ENCODE measurements around the gene GPR25. TPM values are rescaled to one million over a fixed set of nuclear protein-coding genes. Genes with fewer than 3 reads are reported as not detected.

Gene GPR25
- not detected in 2 replicates for total RNA-seq (2014; rRNA removed; shearing (Covaris generic))
- polyA plus RNA-seq (2014; cell fraction: nucleus; rRNA removed): not detected in 2 replicates

DNA sequence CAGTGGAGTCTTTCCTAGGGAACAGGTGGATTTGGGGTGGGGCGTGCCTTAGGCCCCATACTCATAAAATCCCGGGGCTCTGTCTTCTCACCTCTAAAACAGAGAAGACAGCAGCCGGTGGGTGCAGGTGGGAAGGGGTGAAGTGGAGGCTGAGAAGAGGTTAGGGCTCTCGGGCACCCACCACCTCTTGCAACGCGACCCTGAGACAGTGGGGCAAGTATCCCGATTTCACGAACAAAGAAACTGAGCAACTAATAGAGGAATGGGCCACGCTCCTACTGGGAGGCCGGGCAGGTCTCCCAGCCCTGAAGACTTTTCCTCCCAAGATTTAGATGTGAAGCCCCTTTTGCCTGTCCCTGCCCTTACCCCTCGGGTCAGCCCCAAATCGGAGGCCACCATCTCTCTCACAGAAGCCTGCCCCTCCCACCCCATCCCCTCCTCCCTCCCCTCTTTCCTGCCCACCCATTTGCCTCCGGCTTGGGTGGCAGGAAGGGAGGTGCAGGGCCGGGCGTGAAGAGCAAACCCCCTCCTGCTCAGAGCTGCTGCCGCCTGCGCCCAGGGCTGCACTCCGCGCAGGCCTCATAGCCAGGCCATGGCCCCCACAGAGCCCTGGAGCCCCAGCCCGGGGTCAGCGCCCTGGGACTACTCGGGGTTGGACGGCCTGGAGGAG is at the start of gene GPR25:
GPR25 (plus strand) TSS at position 536 of the 670 bp plus-strand sequence; CDS start at position 593, 57 bp downstream.
- DNase-seq (ENCODE audit: extremely low read depth, low read depth): no peak

DNA sequence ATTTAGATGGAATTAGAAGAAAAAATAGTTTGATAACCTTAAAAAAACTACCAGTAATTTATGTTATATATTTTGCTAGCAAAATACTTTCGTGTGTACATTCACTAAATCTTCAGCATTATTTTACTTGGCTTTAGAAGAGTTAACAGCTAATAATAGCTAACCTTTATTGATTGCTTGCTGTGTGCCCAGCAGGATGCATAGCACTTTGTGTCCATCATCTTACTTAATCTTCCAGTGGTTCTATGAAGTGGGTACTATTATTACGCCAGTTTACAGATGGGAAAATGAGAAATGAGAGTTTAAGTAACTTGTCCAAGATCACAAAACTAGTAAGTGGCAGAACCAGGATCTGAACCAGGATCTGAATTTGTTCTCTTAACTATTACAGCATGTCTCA is 41.7 kb upstream of the GPR25 start:
- no peak for DNase-seq (ENCODE audit: extremely low read depth, low read depth)

GRCh38 chr1:200834383-200834782 is 38.4 kb upstream of the GPR25 start:
- DNase-seq (ENCODE audit: extremely low read depth, low read depth): no peak

DNA sequence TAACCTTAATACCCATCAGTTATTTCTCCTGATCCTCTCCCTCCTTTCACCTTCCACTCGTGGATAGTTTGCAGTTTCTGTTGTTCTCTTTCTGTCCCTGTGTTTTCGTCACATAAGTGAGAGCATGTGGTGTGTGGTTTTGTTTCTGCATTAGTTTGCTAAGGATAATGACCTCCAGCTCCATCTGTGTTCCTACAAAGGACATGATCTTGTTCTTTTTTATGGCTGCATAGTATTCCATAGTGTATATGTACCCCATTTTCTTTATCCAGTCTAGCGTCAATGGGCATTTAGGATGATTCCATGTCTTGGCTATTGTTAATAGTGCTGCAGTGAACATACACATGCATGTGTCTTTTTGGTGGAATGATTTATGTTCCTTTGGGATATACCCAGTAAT is 36.6 kb upstream of the GPR25 start:
- DNase-seq (ENCODE audit: extremely low read depth, low read depth): no peak

GRCh38 chr1:200837931-200838571 is 34.7 kb upstream of the GPR25 start:
- DNase-seq (ENCODE audit: extremely low read depth, low read depth): peak; percentile 11

DNA sequence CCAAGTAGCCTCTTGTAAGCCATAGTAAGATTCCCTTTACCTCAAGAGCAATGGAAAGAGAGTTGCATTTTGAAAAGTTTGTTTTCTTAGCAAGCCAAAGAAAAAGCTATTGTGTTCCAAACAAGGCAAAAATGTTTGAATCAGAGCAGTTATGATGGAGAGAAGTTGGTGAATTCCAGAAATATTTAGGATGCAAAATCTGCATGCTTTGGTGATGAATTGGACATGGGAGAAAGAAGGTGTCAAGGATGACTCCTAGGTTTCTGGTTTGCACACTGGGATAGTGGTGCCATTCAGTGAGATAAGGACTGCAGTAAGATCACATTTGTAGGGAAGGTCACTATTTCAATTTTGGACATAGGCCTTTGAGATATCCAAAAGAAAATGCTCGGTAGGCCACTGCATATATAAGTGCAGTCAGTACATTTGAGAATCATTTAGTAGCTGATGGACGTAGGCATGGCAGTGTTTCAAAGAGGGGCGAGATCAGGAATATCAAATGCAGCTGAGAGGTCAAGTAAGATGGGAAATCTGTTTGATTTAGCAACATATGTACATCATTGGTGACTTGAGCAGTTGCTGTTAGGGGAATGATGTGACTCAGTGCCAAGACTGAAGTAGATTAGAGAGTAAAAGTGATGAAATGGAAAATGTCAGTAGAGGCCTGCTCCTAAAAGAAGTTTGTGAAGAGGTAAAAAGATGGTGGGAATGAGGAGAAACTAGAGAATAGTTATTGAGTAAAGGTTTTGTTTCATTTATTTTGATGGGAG is 33.9 kb upstream of the GPR25 start:
- DNase-seq (ENCODE audit: extremely low read depth, low read depth): no peak

DNA sequence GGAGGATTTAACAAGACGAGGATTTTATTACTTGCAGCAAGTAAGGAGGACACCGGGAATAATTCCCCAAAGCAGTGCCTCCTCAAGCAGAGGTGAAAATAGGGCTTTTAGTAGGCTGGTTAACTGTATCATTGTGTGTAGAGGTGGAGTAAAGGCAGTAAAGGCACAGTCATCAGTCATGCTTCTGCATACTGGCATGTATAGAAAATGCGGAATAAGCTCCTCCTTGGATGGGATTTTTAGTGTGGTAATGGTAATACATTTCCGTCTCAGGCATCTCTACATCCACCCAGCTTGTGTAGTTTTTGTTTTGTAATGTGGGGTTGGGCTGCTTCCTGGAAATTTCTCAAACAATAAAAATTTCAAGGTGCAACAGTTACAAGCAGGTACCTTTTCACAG is 27.4 kb upstream of the GPR25 start:
- DNase-seq (ENCODE audit: extremely low read depth, low read depth): no peak

DNA sequence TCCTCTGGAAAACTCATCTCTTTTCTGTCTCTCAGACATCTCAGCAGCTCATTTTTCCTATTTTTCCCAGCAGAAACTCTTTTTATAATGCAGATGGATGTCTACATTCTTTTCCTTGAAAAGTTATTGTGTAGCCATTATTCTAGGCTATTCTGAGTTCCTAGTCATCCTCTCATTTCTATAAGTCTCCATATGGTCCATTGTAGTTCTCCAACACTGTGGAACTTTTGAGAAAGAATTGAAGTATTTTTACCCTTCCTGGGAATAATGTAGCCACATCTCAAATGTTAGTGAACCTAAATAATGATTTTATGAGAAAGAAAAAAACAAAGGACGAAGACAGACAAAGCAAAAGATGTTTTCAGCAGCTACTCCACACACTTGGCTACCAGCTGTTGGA is 26.4 kb upstream of the GPR25 start:
- no peak for DNase-seq (ENCODE audit: extremely low read depth, low read depth)

GRCh38 chr1:200849430-200849829 is 23.4 kb upstream of the GPR25 start:
- DNase-seq (ENCODE audit: extremely low read depth, low read depth): no peak

DNA sequence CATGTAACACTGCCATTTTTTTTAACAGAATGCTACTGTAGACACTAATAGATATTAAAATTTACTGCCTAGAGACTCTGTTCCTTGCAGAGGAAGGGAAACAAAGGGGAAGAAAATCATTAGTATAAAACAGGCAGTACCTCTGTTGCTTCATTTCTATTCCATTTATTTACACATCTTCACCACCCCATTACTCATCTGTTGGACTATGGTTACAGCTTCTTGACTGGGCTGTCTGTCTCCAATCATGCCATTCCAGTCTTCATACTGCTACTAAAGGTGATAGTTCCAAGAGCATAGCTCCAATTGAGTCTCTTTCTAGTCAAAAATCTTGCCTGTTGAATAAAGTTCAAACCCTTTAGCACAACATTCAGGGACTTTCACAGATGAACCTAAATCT is 22.2 kb upstream of the GPR25 start:
- DNase-seq (ENCODE audit: extremely low read depth, low read depth): no peak

- no peak for DNase-seq (ENCODE audit: extremely low read depth, low read depth)
Measured at GRCh38 chr1:200856716-200857357, 15.9 kb upstream of the GPR25 start.

GRCh38 chr1:200857804-200858203 is 15.0 kb upstream of the GPR25 start:
- no peak for DNase-seq (ENCODE audit: extremely low read depth, low read depth)

DNA sequence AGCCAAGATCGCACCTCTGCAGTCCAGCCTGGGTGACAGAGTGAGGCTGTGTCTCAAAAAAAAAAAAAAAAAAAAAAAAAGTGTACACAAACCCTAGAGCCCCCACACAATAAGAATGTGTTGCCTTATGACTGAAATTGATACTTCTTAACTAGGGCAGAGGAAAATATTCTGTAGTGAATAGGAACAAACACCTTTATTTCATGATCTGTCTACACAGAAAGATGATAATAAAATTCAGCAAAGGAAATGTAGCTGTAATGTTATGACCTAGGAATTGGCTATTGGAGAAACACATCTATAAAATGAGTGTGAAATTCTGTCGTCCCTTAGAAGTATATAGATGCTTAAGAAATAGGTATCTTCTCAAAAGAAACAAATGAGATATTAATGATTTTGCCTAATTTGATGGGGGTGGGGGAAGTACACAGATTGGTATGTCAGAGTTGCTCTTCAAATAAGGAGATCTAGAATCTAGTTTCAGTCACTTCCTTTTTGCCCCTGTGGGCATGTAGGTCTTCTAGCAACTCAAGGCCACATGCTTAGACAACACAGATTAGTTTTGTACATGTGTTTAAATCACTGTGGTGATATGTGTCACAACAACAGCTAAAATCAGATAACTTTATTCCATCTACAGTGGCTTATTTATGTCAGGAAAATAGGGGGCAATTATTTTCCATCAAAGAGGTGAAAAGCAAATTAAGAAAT is 10.7 kb upstream of the GPR25 start:
- no peak for DNase-seq (ENCODE audit: extremely low read depth, low read depth)

DNA sequence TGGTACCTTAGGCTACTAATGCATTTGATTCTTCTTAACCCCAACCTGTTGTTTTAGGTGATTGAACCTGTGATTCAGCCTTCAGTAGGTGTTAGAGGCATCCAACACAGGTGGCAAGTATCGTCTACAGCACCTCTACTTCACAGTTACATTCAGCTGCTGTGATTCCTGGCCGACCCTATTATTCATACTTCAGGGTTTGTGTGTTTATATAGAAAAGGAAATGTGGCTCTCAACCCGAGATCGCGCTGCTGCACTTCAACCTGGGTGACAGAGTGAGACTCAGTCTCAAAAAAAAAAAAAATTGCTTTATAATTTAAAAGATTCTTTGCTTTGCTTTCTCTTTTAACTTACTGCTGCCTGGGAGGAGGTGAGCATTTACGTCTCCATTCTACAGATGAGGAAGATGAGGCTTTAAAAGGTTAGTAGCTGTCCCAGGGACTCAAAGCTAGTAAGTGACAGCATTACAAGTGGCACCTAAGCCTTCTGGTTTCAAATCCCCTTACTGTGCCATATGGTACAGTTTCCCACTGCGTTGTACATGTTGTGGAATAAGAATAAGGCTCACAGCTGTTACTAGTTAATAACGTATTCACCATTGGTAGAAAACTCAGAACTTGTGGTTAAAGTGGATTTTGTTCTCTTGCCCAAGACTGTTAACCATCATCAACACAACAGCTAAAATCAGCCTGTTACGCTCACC is 9.9 kb upstream of the GPR25 start:
- no peak for DNase-seq (ENCODE audit: extremely low read depth, low read depth)

- no peak for DNase-seq (ENCODE audit: extremely low read depth, low read depth)
Measured at GRCh38 chr1:200866116-200866515, 6.7 kb upstream of the GPR25 start.

DNA sequence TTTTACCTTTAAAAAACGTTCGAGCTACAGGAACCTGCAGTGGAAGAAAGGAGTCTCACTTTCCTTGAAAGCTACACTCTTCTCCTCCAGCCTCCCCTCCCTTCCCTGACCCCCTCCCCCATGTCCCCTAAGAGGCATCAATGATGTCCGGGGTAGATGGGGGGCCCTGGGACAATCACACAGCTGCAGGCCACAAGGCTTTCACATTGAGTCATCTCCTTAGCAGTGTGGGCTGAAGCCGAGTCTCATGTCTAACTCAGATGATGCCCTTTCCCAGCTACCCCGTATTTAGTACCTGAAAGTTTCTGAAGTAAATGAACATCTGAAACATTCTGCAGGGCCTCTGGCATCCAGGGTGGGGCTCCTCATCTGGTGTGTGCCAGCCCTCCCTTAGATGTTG is 6.3 kb upstream of the GPR25 start:
- DNase-seq (ENCODE audit: extremely low read depth, low read depth): no peak

DNA sequence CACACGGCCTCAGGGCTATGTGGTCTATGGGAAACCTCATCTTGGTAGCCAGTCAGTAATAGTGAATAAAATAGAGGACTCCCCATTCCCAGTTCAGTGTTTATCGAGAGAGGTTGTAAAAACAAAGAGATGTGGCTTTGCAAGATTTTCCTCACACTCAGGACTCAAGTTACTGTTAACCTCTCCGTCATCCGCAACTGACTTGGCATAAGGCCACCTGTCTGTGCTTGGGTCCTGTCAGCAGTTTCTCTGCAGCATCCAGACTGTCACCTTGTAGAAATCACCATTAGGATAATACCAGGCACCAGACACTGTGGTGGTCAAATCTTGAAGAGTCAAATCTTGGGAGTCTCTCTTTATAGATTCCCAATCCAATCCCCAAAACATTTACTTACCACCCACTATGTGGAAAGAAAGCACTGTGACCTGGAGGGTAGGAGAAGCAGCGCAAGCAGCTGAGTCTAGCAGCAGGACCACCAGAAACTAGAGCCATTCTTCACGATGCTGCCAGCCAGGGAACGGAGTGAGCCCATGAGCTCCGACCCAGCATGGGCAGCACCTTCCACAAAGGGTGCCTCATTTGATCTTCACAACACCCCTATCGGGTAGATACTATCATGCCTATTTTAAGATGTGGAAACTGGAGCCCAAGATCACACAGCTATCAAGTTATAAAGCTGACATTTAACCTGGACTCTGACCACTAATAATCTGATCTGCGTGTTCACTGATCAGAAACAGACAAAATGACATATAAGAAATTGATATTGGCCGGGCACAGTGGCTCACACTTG is 5.6 kb upstream of the GPR25 start:
- DNase-seq (ENCODE audit: extremely low read depth, low read depth): no peak

DNA sequence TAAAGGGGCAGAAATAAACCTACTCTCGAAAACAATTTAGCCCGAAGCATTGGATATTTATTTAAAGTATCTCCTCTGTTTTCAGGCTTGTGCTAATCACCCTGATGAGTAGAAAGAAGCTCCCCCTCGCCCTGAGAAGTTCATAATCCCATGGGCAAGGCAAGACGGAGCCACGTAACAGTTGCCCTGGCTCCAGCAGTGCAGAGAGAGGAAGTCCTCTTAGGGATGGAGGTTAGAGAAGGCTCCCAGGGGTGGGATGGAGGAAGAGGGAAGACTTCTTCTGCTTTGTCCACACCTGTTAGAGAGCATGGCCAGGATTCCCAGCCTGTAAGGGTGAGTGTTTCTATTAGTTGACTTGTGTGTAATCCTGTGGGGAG is 3.4 kb upstream of the GPR25 start:
- no peak for DNase-seq (ENCODE audit: extremely low read depth, low read depth)

DNA sequence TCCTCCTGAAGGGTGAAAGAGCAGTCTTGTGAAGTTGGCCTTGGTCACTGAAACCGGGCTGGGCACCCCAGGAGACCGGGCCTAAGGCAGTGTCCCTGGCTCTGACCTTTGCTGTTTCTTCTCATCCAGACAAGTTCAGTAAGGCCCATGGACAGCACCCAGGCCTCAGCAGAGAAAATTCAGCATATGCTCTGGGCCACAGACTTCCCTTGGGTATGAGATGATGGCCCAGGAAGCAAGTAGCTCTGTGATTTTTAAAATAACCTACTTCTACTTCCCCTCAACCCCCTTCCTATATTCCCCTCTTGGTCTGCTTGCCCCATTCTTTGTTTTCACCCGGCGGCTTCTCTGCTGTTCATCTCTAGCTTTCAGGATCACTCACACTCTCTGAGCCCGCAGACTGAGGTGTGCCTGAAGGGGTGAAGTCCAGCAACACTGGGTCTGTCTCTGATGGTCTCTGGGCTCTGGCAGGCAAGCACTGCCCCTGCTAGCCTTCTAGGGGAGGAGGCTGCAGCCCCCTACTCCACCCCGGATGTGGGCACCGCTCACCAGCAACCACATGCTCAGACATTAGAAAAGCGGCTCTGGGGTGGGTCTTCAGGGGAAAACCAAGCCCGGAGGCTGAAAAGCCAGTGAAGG is 2.9 kb upstream of the GPR25 start:
- DNase-seq (ENCODE audit: extremely low read depth, low read depth): no peak

All from NCI-H460 (cell line).